ENCODE results near the gene PCDHGA11. TPM values are rescaled to one million over a fixed set of nuclear protein-coding genes. Genes with fewer than 3 reads are reported as not detected.
A peak's percentile ranks its signal among the peaks of the same experiment; 100 is the strongest.
"Not testable (repeated sequence)": the region's sequence is repeated elsewhere in the genome, so short reads cannot be mapped to it uniquely, and the experiment has no call there.

The PCDHGA11 gene
- total RNA-seq, 2 experiments from 2014 or later = not detected

DNA sequence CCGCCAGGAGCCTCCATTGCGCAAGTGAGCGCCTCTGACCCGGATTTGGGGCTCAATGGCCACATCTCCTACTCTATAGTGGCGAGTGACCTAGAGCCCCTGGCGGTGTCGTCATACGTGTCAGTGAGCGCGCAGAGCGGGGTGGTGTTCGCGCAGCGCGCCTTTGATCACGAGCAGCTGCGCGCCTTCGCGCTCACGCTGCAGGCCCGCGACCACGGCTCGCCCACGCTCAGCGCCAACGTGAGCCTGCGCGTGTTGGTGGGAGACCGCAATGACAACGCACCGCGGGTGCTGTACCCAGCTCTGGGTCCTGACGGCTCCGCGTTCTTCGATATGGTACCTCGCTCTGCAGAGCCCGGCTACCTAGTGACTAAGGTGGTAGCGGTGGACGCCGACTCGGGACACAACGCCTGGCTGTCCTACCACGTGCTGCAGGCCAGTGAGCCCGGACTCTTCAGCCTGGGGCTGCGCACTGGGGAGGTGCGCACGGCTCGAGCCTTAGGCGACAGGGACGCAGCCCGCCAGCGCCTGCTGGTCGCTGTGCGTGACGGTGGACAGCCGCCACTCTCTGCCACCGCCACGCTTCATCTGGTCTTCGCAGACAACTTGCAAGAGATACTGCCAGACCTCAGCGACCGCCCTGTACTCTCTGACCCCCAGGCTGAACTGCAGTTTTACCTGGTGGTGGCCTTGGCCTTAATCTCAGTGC lies 11.1 kb upstream of the PCDHGA11 start:
- Mint-ChIP-seq H3K27ac (no peak overlapping the region), H3K27me3 (peaks cover 72% of the 10 kb centered on the region), H3K4me1 (peaks cover 8% of the 10 kb centered on the region), H3K36me3 (peaks cover 10% of the 10 kb centered on the region), H3K9me3 (ENCODE audit: low read depth) (peaks cover 5% of the 10 kb centered on the region), H3K4me3 (no peak overlapping the region)
- CTCF ChIA-PET = interaction anchor here (0.7 kb wide), 1 partner anchor 76 kb away, joined by 4 read pairs; no protein-coding TSS in a partner anchor
- DNase-seq = no peak
- ATAC-seq = no peak

GRCh38 chr5:141411575-141411974 lies 9.3 kb upstream of the PCDHGA11 start:
- ATAC-seq (no peak), DNase-seq (no peak)
- Mint-ChIP-seq H3K36me3 (peaks cover 11% of the 10 kb centered on the region), H3K27ac (no peak overlapping the region), H3K27me3 (peaks cover 74% of the 10 kb centered on the region), H3K4me1 (peaks cover 12% of the 10 kb centered on the region), H3K9me3 (ENCODE audit: low read depth) (peaks cover 5% of the 10 kb centered on the region), H3K4me3 (no peak overlapping the region)
- CTCF ChIA-PET = interaction anchor here (1.1 kb wide), 1 partner anchor 77 kb away, joined by 3 read pairs; no protein-coding TSS in a partner anchor

GRCh38 chr5:141412854-141413539 lies 7.9 kb upstream of the PCDHGA11 start, which contains the start of gene PCDHGA10:
Gene PCDHGA10 (plus strand): TSS chr5:141412987. CDS start chr5:141413176, 189 bp downstream.
- H3K27ac Mint-ChIP-seq = no peak within 1 kb of the TSS
- CTCF ChIA-PET = interaction anchor here (0.6 to 2.4 kb wide), 23 partner anchors 9 to 151 kb away, joined by 3 to 10 read pairs (median 4); partner anchors contain the start of genes PCDHGA11, PCDHGA12, PCDHGA5 and PCDHGA9

DNA sequence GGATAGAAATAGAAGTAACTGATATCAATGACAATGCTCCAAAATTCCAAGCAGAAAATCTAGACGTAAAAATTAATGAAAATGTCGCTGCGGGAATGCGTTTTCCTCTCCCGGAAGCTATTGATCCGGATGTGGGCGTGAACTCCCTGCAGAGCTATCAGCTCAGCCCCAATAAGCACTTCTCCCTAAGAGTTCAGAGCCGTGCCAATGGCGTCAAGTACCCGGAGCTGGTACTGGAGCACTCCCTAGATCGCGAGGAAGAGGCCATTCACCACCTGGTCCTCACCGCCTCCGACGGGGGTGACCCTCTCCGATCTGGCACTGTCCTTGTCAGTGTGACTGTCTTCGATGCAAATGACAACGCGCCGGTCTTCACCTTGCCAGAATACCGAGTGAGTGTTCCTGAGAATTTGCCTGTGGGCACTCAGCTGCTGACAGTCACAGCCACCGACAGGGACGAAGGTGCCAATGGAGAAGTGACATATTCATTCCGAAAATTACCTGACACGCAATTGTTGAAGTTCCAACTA lies 7.2 kb upstream of the PCDHGA11 start:
- H3K4me1 Mint-ChIP-seq = peaks cover 17% of the 10 kb centered on the region
- no peak overlapping the region for H3K27ac Mint-ChIP-seq
- CTCF ChIA-PET = interaction anchor here (0.6 to 2.4 kb wide), 17 partner anchors 8 to 151 kb away, joined by 3 to 10 read pairs (median 4); partner anchors contain the start of genes PCDHGA11 and PCDHGA12
- DNase-seq (no peak), ATAC-seq (no peak)
- peaks cover 75% of the 10 kb centered on the region for H3K27me3 Mint-ChIP-seq
- peaks cover 3% of the 10 kb centered on the region for H3K9me3 Mint-ChIP-seq (ENCODE audit: low read depth)
- H3K36me3 Mint-ChIP-seq = peaks cover 15% of the 10 kb centered on the region
- peak overlapping the region; percentile 60 for H3K4me3 Mint-ChIP-seq

More at GRCh38 chr5:141412854-141413539, 7.9 kb upstream of the PCDHGA11 start, which contains the start of gene PCDHGA10:
- Mint-ChIP-seq H3K9me3 (ENCODE audit: low read depth) (peaks cover 5% of the 10 kb centered on the region), H3K4me1 (peaks cover 15% of the 10 kb centered on the region), H3K27me3 (peaks cover 74% of the 10 kb centered on the region), H3K36me3 (peaks cover 13% of the 10 kb centered on the region), H3K4me3 (peak within 1 kb of the TSS; percentile 60)
- ATAC-seq (peak; percentile 72), DNase-seq (peak; percentile 69)

DNA sequence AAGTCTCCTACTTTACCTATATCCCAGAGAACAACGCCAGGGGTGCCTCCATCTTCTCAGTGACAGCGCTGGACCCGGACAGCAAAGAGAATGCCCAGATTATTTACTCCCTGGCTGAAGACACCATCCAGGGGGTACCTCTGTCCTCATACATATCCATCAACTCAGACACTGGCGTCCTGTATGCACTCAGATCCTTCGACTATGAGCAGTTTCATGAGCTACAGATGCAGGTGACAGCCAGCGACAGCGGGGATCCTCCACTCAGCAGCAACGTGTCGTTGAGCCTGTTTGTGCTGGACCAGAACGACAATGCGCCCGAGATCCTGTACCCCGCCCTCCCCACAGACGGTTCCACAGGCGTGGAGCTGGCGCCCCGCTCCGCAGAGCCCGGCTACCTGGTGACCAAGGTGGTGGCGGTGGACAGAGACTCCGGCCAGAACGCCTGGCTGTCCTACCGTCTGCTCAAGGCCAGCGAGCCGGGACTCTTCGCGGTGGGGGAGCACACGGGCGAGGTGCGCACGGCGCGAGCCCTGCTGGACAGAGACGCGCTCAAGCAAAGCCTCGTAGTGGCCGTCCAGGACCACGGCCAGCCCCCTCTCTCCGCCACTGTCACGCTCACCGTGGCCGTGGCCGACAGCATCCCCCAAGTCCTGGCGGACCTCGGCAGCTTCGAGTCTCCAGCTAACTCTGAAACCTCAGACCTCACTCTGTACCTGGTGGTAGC lies 6.1 kb upstream of the PCDHGA11 start:
- ATAC-seq = not testable (repeated sequence)

GRCh38 chr5:141415275-141415618 lies 5.6 kb upstream of the PCDHGA11 start:
- H3K27me3 Mint-ChIP-seq = peaks cover 73% of the 10 kb centered on the region
- CTCF ChIA-PET; H3K9me3 Mint-ChIP-seq (ENCODE audit: low read depth); H3K4me3 Mint-ChIP-seq; ATAC-seq; H3K27ac Mint-ChIP-seq; DNase-seq: not testable (repeated sequence)
- peaks cover 13% of the 10 kb centered on the region for H3K36me3 Mint-ChIP-seq
- H3K4me1 Mint-ChIP-seq = peaks cover 17% of the 10 kb centered on the region

More for the DNA sequence above, 6.1 kb upstream of the PCDHGA11 start:
- Mint-ChIP-seq H3K27ac (peak overlapping the region; percentile 9), H3K4me1 (peaks cover 17% of the 10 kb centered on the region), H3K36me3 (peaks cover 14% of the 10 kb centered on the region), H3K27me3 (peaks cover 75% of the 10 kb centered on the region)
- CTCF ChIA-PET = interaction anchor here (1.7 to 2.4 kb wide), 2 partner anchors 80 to 143 kb away, joined by 4 to 10 read pairs; no protein-coding TSS in a partner anchor
- H3K4me3 Mint-ChIP-seq; H3K9me3 Mint-ChIP-seq (ENCODE audit: low read depth); DNase-seq: not testable (repeated sequence)

DNA sequence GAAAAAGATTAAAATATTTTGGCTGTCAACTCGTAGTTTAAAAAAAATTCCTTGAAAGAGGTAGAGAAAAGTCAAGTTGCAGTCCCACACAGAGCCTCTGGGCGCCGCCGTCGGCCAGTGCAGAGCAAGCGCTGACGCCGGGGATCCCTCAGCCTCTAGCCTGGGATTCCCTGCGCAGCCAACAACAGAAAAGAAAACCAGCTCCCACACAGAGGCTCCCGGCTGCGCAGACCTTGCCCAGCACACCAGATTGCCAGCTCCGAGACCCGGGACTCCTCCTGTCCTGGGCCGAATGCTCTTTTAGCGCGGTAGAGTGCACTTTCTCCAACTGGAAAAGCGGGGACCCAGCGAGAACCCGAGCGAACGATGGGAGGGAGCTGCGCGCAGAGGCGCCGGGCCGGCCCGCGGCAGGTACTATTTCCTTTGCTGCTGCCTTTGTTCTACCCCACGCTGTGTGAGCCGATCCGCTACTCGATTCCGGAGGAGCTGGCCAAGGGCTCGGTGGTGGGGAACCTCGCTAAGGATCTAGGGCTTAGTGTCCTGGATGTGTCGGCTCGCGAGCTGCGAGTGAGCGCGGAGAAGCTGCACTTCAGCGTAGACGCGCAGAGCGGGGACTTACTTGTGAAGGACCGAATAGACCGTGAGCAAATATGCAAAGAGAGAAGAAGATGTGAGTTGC lies 3.2 kb upstream of the PCDHGA11 start, which contains the start of gene PCDHGB7:
PCDHGB7 (plus strand) TSS at position 184 of the 679 bp plus-strand sequence; CDS start at position 367, 183 bp downstream.
- not testable (repeated sequence) for H3K4me3 Mint-ChIP-seq; H3K9me3 Mint-ChIP-seq (ENCODE audit: low read depth)
- DNase-seq (peak; percentile 57), ATAC-seq (peak; percentile 55)
- Mint-ChIP-seq H3K27ac (peak within 1 kb of the TSS; percentile 35), H3K4me1 (peaks cover 20% of the 10 kb centered on the region), H3K27me3 (peaks cover 84% of the 10 kb centered on the region), H3K36me3 (peaks cover 11% of the 10 kb centered on the region)
- CTCF ChIA-PET = interaction anchor here (0.6 to 2.1 kb wide), 6 partner anchors 13 to 140 kb away, joined by 3 to 8 read pairs (median 4); partner anchors contain the start of genes PCDHGA12 and PCDHGA9

- CTCF ChIA-PET = interaction anchor here (1.1 to 2.1 kb wide), 5 partner anchors 11 to 145 kb away, joined by 3 to 23 read pairs (median 8); partner anchors contain the start of gene PCDHGA12
- peaks cover 12% of the 10 kb centered on the region for H3K4me1 Mint-ChIP-seq
- peaks cover 11% of the 10 kb centered on the region for H3K36me3 Mint-ChIP-seq
- H3K4me3 Mint-ChIP-seq = no peak overlapping the region
- peaks cover 8% of the 10 kb centered on the region for H3K9me3 Mint-ChIP-seq (ENCODE audit: low read depth)
- H3K27ac Mint-ChIP-seq = no peak overlapping the region
- DNase-seq (no peak), ATAC-seq (no peak)
- H3K27me3 Mint-ChIP-seq = peaks cover 77% of the 10 kb centered on the region
Measured at GRCh38 chr5:141419074-141419880, 1.6 kb upstream of the PCDHGA11 start.

GRCh38 chr5:141421489-141421855 lies 621 bp downstream of the PCDHGA11 start:
- CTCF ChIA-PET = interaction anchor here (0.6 to 2.4 kb wide), 20 partner anchors 8 to 222 kb away, joined by 3 to 23 read pairs (median 4); partner anchors contain the start of genes PCDHB11, PCDHGA10, PCDHGA12 and PCDHGA5
- Mint-ChIP-seq H3K27me3 (peaks cover 73% of the 10 kb centered on the region), H3K9me3 (ENCODE audit: low read depth) (peaks cover 8% of the 10 kb centered on the region), H3K27ac (peak overlapping the region; percentile 54), H3K4me1 (peaks cover 9% of the 10 kb centered on the region), H3K36me3 (peaks cover 7% of the 10 kb centered on the region), H3K4me3 (peak overlapping the region; percentile 65)
- no peak for DNase-seq
- ATAC-seq = no peak

DNA sequence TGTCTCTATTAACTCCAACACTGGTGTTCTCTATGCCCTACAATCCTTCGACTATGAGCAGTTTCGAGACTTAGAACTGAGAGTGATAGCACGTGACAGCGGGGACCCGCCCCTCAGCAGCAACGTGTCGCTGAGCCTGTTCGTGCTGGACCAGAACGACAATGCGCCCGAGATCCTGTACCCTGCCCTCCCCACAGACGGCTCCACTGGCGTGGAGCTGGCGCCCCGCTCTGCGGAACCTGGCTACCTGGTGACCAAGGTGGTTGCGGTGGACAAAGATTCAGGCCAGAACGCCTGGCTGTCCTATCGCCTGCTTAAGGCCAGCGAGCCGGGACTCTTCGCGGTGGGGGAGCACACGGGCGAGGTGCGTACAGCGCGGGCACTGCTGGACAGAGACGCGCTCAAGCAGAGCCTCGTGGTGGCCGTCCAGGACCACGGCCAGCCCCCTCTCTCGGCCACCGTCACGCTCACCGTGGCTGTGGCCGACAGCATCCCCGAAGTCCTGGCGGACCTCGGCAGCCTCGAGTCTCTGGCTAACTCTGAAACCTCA lies 2.0 kb downstream of the PCDHGA11 start:
- Mint-ChIP-seq H3K36me3 (peaks cover 7% of the 10 kb centered on the region), H3K9me3 (ENCODE audit: low read depth) (peaks cover 8% of the 10 kb centered on the region)
- CTCF ChIA-PET = interaction anchor here (1.1 to 2.4 kb wide), 2 partner anchors 10 to 100 kb away, joined by 3 to 6 read pairs; partner anchors contain the start of gene PCDHGA10

GRCh38 chr5:141427783-141428426 lies 7.1 kb downstream of the PCDHGA11 start:
- peaks cover 14% of the 10 kb centered on the region for H3K9me3 Mint-ChIP-seq (ENCODE audit: low read depth)
- H3K27ac Mint-ChIP-seq = no peak overlapping the region
- H3K27me3 Mint-ChIP-seq = peaks cover 60% of the 10 kb centered on the region
- no peak overlapping the region for H3K4me3 Mint-ChIP-seq
- no peak for DNase-seq
- no peak for ATAC-seq
- peaks cover 4% of the 10 kb centered on the region for H3K36me3 Mint-ChIP-seq
- peaks cover 5% of the 10 kb centered on the region for H3K4me1 Mint-ChIP-seq
- CTCF ChIA-PET = no interaction called here

More for the DNA sequence above, 2.0 kb downstream of the PCDHGA11 start:
- ATAC-seq (no peak), DNase-seq (no peak)
- no peak overlapping the region for H3K4me3 Mint-ChIP-seq
- H3K27me3 Mint-ChIP-seq = peaks cover 73% of the 10 kb centered on the region
- H3K4me1 Mint-ChIP-seq = peaks cover 7% of the 10 kb centered on the region
- no peak overlapping the region for H3K27ac Mint-ChIP-seq

All from activated CD8-positive, alpha-beta memory T cell treated with anti-CD3 and anti-CD28 coated beads, Interleukin-2, amount 10 ng/mL, durations not matched to agents 7 days and 5 days (primary cell).